Gastroesophageal sphincter (tissue), 3 donors: Measurements from ENCODE around the gene FHIP1A.

ENCODE experiments used
- CTCF ChIP-seq, 4 experiments: fragments of 200-600 bp in 2 of 4; fragments of 450-650 bp in 2 of 4; sonication (generic) in 1 of 4; IDR thresholded peaks; one replicate each; pipeline ENCODE4 v1.5.1; 2017 to 2019; ENCODE audit warnings: antibody characterized with exemption in 4 of 4, mild to moderate bottlenecking in 2 of 4, moderate library complexity in 2 of 4
- EP300 ChIP-seq: sonication (generic); formaldehyde crosslinking; IDR thresholded peaks from one replicate; pipeline ENCODE4 v1.6.1; 2017; ENCODE audit warnings: antibody characterized with exemption, mild to moderate bottlenecking
- POLR2A ChIP-seq, 2 donors: fragments of 450-650 bp; IDR thresholded peaks; one replicate each; pipeline ENCODE4 v1.6.1; 2017; ENCODE audit warnings: antibody characterized with exemption in 2 of 2, mild to moderate bottlenecking in 2 of 2, moderate library complexity in 1 of 2

GRCh38 chr4:151418385-151418784 is 9.4 kb downstream of the FHIP1A start:
- TF ChIP-seq EP300 (no peak), CTCF (IDR thresholded peaks at IDR 0.05) (no peak), POLR2A (IDR thresholded peaks at IDR 0.05) (no peak)
